Stomach (tissue), 4 donors: ENCODE results near the gene MAPKAPK2.

Experiments used
- EP300 ChIP-seq: sonication (generic); formaldehyde crosslinking; IDR thresholded peaks from one replicate; pipeline ENCODE4 v1.6.1; 2017; ENCODE audit warnings: antibody characterized with exemption
- POLR2A ChIP-seq, 4 donors: fragments of 450-650 bp; IDR thresholded peaks; one replicate each; pipeline ENCODE4 v1.6.1; 2016; ENCODE audit warnings: antibody characterized with exemption in 4 of 4, control low read depth in 2 of 4, mild to moderate bottlenecking in 1 of 4, moderate library complexity in 1 of 4

DNA sequence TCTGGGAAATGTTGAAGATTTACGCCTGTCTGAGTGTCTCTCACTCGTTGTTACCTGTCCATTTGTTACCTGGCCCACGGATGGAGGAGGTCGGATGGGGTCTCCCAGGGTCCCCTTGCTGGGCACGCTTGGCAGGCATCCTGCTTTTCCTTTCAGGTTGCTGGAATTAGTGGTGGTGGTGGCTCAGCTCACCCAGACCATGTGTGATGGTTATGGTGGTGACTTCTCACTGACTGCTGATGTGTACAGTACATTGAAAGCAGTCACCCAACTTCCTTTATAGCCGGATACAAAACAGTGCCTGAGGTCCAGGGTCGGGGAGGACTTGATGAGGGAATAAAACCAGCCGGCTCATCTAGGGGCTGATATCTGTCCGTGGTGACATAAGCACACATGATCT is 19.5 kb downstream of the MAPKAPK2 start:
- no peak for TF ChIP-seq POLR2A (IDR thresholded peaks at IDR 0.05)
- no peak for TF ChIP-seq EP300
